Endothelial cell of umbilical vein (primary cell): ENCODE data around the gene MTR. TPM values are rescaled to one million over a fixed set of nuclear protein-coding genes. Genes with fewer than 3 reads are reported as not detected.

Experiments used
- BruUV-seq: library from RNA; stranded (reverse); fragments of 400-500 nt; replicated peaks from 2 replicates; lab custom pipeline; 2021; lab: Mats Ljungman, UMichigan
- CTCF ChIA-PET: fragments of 300-600, 350-600 bp; sonication (Branson Sonifier 250); formaldehyde crosslinking; loops from one replicate; lab custom pipeline; 2021; ENCODE audit warnings: antibody characterized with exemption, inconsistent platforms; lab: Charles Lee
- POLR2A ChIA-PET: fragments of 300-600, 350-600 bp; sonication (Branson Sonifier 250); formaldehyde crosslinking; loops from one replicate; lab custom pipeline; 2021; ENCODE audit warnings: antibody characterized with exemption, inconsistent platforms; lab: Charles Lee
- DNase-seq: peaks from one replicate; pipeline ENCODE4 v3.0.0-alpha.2; 2011; ENCODE audit warnings: low read depth, low spot score
- FAIRE-seq: peaks from 2 replicates; lab custom pipeline; 2011; peaks lifted over from hg19 to GRCh38; lab: Jason Lieb, UNC
- H2AFZ ChIP-seq: 2 replicates; pipeline ENCODE4 v1.6.0; 2012; ENCODE audit warnings: low read depth, low read length, control low read depth, inconsistent platforms
- H3K27ac ChIP-seq: 2 replicates; pipeline ENCODE4 v1.5.1; 2011; ENCODE audit warnings: low read depth, mild to moderate bottlenecking, control low read depth, low read length, moderate library complexity; ENCODE audit not compliant: insufficient read depth
- H3K27me3 ChIP-seq, 2 experiments: 2 replicates each; pipeline versions ENCODE4 v1.6.0 to v1.6.1; 2011; ENCODE audit warnings: low read length in 2 of 2, mixed read lengths in 1 of 2; ENCODE audit not compliant: control insufficient read depth in 2 of 2, insufficient read depth in 2 of 2
- H3K36me3 ChIP-seq, 2 experiments: 2 replicates in 1 of 2; 3 replicates in 1 of 2; pipeline ENCODE4 v1.5.1; 2011; ENCODE audit warnings: low read length in 2 of 2, mild to moderate bottlenecking in 1 of 2, moderate library complexity in 1 of 2; ENCODE audit not compliant: control insufficient read depth in 2 of 2, insufficient read depth in 2 of 2; ENCODE audit errors: extremely low read depth in 1 of 2
- H3K4me1 ChIP-seq: 3 replicates; pipeline ENCODE4 v1.5.1; 2011; ENCODE audit warnings: mild to moderate bottlenecking, low read length; ENCODE audit not compliant: control insufficient read depth, insufficient read depth; ENCODE audit errors: extremely low read depth
- H3K4me2 ChIP-seq: 2 replicates; pipeline ENCODE4 v1.6.1; 2011; ENCODE audit warnings: low read length, control low read depth, mixed read lengths; ENCODE audit not compliant: insufficient read depth
- H3K4me3 ChIP-seq, 3 experiments: fragments of 200-600 bp in 1 of 3; sonication (generic), shearing (Covaris generic) in 1 of 3; replicated peaks in 1 of 3; 2 replicates each; pipeline ENCODE4 v1.5.1; 2011 to 2016; ENCODE audit warnings: control low read depth in 3 of 3, low read length in 3 of 3, mild to moderate bottlenecking in 2 of 3, inconsistent platforms in 1 of 3, low read depth in 1 of 3, moderate library complexity in 1 of 3; ENCODE audit not compliant: insufficient read depth in 1 of 3
- H3K79me2 ChIP-seq: 2 replicates; pipeline ENCODE4 v1.6.0; 2012; ENCODE audit warnings: low read length, inconsistent platforms; ENCODE audit not compliant: control insufficient read depth, insufficient read depth
- H3K9ac ChIP-seq: replicated peaks from 2 replicates; pipeline ENCODE3; 2011; ENCODE audit warnings: low read length, control low read depth; ENCODE audit not compliant: insufficient read depth; ENCODE audit errors: extremely low read depth
- H3K9me1 ChIP-seq: replicated peaks from 3 replicates; pipeline ENCODE4 v1.6.0; 2011; ENCODE audit warnings: mild to moderate bottlenecking, low read length; ENCODE audit not compliant: control insufficient read depth, insufficient read depth; ENCODE audit errors: extremely low read depth
- H3K9me3 ChIP-seq: replicated peaks from 2 replicates; pipeline ENCODE4 v1.5.1; 2012; ENCODE audit warnings: low read length, inconsistent platforms; ENCODE audit not compliant: control insufficient read depth, insufficient read depth
- H4K20me1 ChIP-seq: replicated peaks from 2 replicates; pipeline ENCODE3; 2011; ENCODE audit warnings: mild to moderate bottlenecking, low read length; ENCODE audit not compliant: control insufficient read depth, insufficient read depth; ENCODE audit errors: extremely low read depth
- EZH2 ChIP-seq: IDR thresholded peaks from 2 replicates; pipeline ENCODE4 v1.6.1; 2012; ENCODE audit warnings: borderline replicate concordance, low read depth, mild to moderate bottlenecking, moderate library complexity, low read length, inconsistent platforms; ENCODE audit not compliant: severe bottlenecking
- FOS ChIP-seq: IDR thresholded peaks from 2 replicates; pipeline ENCODE4 v1.6.1; 2011; ENCODE audit warnings: mild to moderate bottlenecking, low read length, moderate library complexity, borderline replicate concordance; ENCODE audit not compliant: insufficient read depth
- GATA2 ChIP-seq: IDR thresholded peaks from 2 replicates; pipeline ENCODE4 v1.7.0; 2011; ENCODE audit warnings: low read depth, mild to moderate bottlenecking, moderate library complexity, mixed read lengths, low read length; ENCODE audit not compliant: insufficient read length, insufficient read depth
- JUN ChIP-seq: IDR thresholded peaks from 2 replicates; pipeline ENCODE4 v1.6.1; 2011; ENCODE audit warnings: borderline replicate concordance, low read depth; ENCODE audit not compliant: insufficient read length, insufficient read depth
- MAX ChIP-seq: IDR thresholded peaks from 2 replicates; pipeline ENCODE4 v1.6.1; 2011; ENCODE audit not compliant: insufficient read depth, insufficient read length
- MYC ChIP-seq: IDR thresholded peaks from one replicate; pipeline ENCODE4 v1.6.1; 2011; ENCODE audit warnings: mild to moderate bottlenecking, low read depth, low read length
- POLR2A ChIP-seq: IDR thresholded peaks from 2 replicates; pipeline ENCODE4 v1.6.1; 2012; ENCODE audit warnings: low read depth, mild to moderate bottlenecking, control low read depth, low read length
- POLR2AphosphoS5 ChIP-seq: IDR thresholded peaks from 2 replicates; pipeline ENCODE4 v1.6.1; 2012; ENCODE audit warnings: low read depth, mild to moderate bottlenecking, control low read depth, low read length, moderate library complexity; ENCODE audit not compliant: insufficient read depth
- dilution Hi-C: fragments of 300-500 bp; cut with MboI; formaldehyde crosslinking; loops from one replicate; pipeline ENCODE4 v1.15.0; 2019; ENCODE audit warnings: low sequenced_read_pairs; ENCODE audit not compliant: extremely low pct_ligation_motif_present
- intact Hi-C: fragments of 100-400 bp; cut with micrococcal nuclease; formaldehyde crosslinking; loops from one replicate; pipeline ENCODE4 v1.10.0; 2022
- polyA plus RNA-seq, 4 experiments: library from polyadenylated mRNA; depleted of rRNA in 3 of 4; stranded (reverse) in 3 of 4; unstranded in 1 of 4; fragments of >200 nt; gene quantifications; 2 replicates each; pipeline versions ENCODE4 v1.2.1 to v1.2.3, GENCODE V29; 2011 to 2012; ENCODE audit warnings: missing spikeins in 1 of 4
- total RNA-seq: library from RNA; stranded (reverse); gene quantifications from 2 replicates; pipeline ENCODE4 v1.2.3, GENCODE V29; 2021
- TF ChIP-seq, protein P1 (sequence below), 2 donors: IDR thresholded peaks; 1 replicate in 1 of 2; 2 replicates in 1 of 2; pipeline ENCODE4 v1.5.1; 2011; ENCODE audit warnings: low read length in 2 of 2, mild to moderate bottlenecking in 2 of 2, moderate library complexity in 2 of 2, control low read depth in 1 of 2, inconsistent platforms in 1 of 2, low read depth in 1 of 2; ENCODE audit not compliant: insufficient read depth in 1 of 2; ENCODE audit errors: extremely low read depth in 1 of 2

The MTR gene
- total and polyA plus RNA-seq, 2 donors (not counting 3 experiments of a cell fraction or from before 2014, with no cell fraction given): 6.7 to 45.2 TPM

- no peaks in the 10 kb centered on the region for H3K9me1 ChIP-seq
- ChIA-PET POLR2A (no interaction called here), CTCF (no interaction called here)
- dilution Hi-C loops (no loop called here), intact Hi-C loops (no loop called here)
- H2AFZ ChIP-seq: no peak overlapping the region
- no peaks in the 10 kb centered on the region for H3K27me3 ChIP-seq
- no peak overlapping the region for H3K4me3 ChIP-seq
- no peak overlapping the region for H3K9ac ChIP-seq
- no peaks in the 10 kb centered on the region for H3K9me3 ChIP-seq
- H3K4me2 ChIP-seq: no peak overlapping the region
- TF ChIP-seq, protein P1, sequence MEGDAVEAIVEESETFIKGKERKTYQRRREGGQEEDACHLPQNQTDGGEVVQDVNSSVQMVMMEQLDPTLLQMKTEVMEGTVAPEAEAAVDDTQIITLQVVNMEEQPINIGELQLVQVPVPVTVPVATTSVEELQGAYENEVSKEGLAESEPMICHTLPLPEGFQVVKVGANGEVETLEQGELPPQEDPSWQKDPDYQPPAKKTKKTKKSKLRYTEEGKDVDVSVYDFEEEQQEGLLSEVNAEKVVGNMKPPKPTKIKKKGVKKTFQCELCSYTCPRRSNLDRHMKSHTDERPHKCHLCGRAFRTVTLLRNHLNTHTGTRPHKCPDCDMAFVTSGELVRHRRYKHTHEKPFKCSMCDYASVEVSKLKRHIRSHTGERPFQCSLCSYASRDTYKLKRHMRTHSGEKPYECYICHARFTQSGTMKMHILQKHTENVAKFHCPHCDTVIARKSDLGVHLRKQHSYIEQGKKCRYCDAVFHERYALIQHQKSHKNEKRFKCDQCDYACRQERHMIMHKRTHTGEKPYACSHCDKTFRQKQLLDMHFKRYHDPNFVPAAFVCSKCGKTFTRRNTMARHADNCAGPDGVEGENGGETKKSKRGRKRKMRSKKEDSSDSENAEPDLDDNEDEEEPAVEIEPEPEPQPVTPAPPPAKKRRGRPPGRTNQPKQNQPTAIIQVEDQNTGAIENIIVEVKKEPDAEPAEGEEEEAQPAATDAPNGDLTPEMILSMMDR (IDR thresholded peaks at IDR 0.05; ENCODE audit: extremely low read depth in 1 of 2, insufficient read depth in 1 of 2, low read depth in 1 of 2, low read length in 2 of 2): no peak
- TF ChIP-seq JUN: no peak
- no peak for TF ChIP-seq POLR2AphosphoS5
- TF ChIP-seq MAX: no peak
- TF ChIP-seq FOS: no peak
- TF ChIP-seq POLR2A: no peak
- no peak for TF ChIP-seq MYC
- no peak for TF ChIP-seq EZH2
- TF ChIP-seq GATA2: no peak
- no peak for FAIRE-seq
- no peak for DNase-seq
- H4K20me1 ChIP-seq: no peaks in the 10 kb centered on the region
- no peak overlapping the region for H3K27ac ChIP-seq
- peaks cover 0 to 5% of the 10 kb centered on the region in 2 experiments for H3K36me3 ChIP-seq
- no peaks in the 10 kb centered on the region for H3K79me2 ChIP-seq
- BruUV-seq: no TSS peak
- H3K4me1 ChIP-seq: no peaks in the 10 kb centered on the region
Measured at GRCh38 chr1:236848274-236848923, 53.3 kb downstream of the MTR start.
